ENCODE measurements around the gene VCL. TPM values are rescaled to one million over a fixed set of nuclear protein-coding genes. Genes with fewer than 3 reads are reported as not detected.

Gene VCL
- total and polyA plus RNA-seq, 2 of the 8 experiments (the other 6 are each of a cell fraction or from before 2014, with no cell fraction given) = 119 to 377 TPM

DNA sequence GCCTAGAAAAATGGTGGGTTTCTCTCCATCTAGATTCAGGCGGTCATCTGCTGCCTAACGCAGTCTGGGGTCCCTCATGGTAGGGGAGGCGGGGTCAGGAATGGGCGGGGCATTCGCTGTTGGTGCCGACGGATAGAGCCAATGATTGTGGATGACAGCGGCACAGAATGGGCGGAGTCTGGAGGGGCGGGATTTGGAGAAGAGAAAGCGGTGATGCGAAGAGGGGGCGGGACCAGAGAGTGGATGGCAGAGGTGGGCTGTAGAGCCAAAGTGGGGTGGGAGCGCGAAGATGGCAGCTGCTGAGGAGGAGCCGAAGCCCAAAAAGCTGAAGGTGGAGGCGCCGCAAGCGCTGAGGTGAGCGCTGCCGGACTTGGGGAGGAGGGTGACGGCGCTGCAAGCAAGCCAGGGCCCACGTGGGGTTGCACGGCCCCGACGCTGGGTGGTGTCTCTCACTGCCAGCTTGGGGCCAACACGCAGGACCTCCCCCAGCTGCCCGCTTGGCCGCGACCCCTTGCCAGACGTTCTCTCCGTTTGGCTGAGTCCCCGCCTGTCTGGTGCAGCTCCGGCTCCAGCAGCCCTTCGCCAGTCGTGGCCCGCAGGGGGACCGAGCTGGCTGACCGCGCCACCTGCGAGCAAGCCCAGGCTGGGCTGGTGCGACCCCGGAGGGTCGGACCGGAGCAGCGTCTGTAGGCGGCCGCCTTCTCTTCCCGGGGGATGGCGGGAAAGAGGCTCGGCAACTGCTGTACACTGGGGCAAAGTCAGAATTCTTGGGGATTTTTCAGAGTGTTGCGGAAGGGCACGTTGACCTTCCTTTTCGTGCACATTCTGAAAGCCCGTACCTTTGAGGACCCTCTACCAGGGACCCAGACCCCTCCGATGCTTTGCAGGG, 153.3 kb downstream of the VCL start, which contains the start of gene ADK (continued):
- TF ChIP-seq ZNF274 (IDR thresholded peaks at IDR 0.05; ENCODE audit: borderline replicate concordance, extremely low read depth, low read length) = no peak

Measured in H1 (cell line).